A549 (cell line): ENCODE measurements around the gene UBE2D1. TPM values are rescaled to one million over a fixed set of nuclear protein-coding genes. Genes with fewer than 3 reads are reported as not detected.

Experiments used
- ATAC-seq, 2 experiments: fragments of 200-7000 bp in 1 of 2; fragments of >200 bp in 1 of 2; cut with Nextera tagmentation in 1 of 2; cut with Tn5 transposase in 1 of 2; 3 replicates each; pipeline versions ENCODE4 v1.8.0 to v1.9.1; 2018 to 2020; ENCODE audit warnings: mild to moderate bottlenecking in 1 of 2, moderate library complexity in 1 of 2
- CTCF ChIA-PET: fragments of 300-600 bp; sonication (Branson Sonifier 250); formaldehyde crosslinking; extraction: SDS; loops from one replicate; lab custom pipeline; 2021; ENCODE audit warnings: antibody characterized with exemption, inconsistent platforms; lab: Yijun Ruan, JAX
- POLR2A ChIA-PET: fragments of 350-600 bp; formaldehyde crosslinking; extraction: SDS; loops from one replicate; lab custom pipeline; 2021; ENCODE audit warnings: antibody characterized with exemption, inconsistent platforms; lab: Yijun Ruan, JAX
- DNase-seq, 2 experiments: peaks; one replicate each; pipeline versions ENCODE4 v3.0.0 to v3.0.0-alpha.2; 2011 to 2016; ENCODE audit warnings: low read depth in 1 of 2, low spot score in 1 of 2
- FAIRE-seq: peaks from 2 replicates; lab custom pipeline; 2011; peaks lifted over from hg19 to GRCh38; lab: Jason Lieb, UNC
- H3K27ac ChIP-seq, 2 experiments: fragments of >200 bp; sonication (Bioruptor Twin); formaldehyde crosslinking; 3 replicates each; pipeline ENCODE4 v1.5.1; 2016 to 2017
- H3K4me1 ChIP-seq: fragments of >200 bp; sonication (Bioruptor Twin); formaldehyde crosslinking; 3 replicates; pipeline ENCODE4 v1.6.1; 2016
- H3K4me2 ChIP-seq: fragments of >200 bp; sonication (Bioruptor Twin); formaldehyde crosslinking; 3 replicates; pipeline ENCODE4 v1.6.1; 2016
- H3K4me3 ChIP-seq: fragments of >200 bp; sonication (Bioruptor Twin); formaldehyde crosslinking; 3 replicates; pipeline ENCODE4 v1.5.1; 2016
- H3K9me3 ChIP-seq: fragments of >200 bp; sonication (Bioruptor Twin); formaldehyde crosslinking; 3 replicates; pipeline ENCODE4 v1.6.1; 2016
- BHLHE40 ChIP-seq: IDR thresholded peaks from 2 replicates; pipeline ENCODE4 v1.6.1; 2012; ENCODE audit warnings: low read depth, low read length, inconsistent platforms
- CBX2 ChIP-seq: fragments of 200-600 bp; sonication (generic); IDR thresholded peaks from 2 replicates; pipeline ENCODE4 v1.6.1; 2016; ENCODE audit warnings: low read depth, mild to moderate bottlenecking, borderline replicate concordance
- EHF ChIP-seq: fragments of 250-450 bp; sonication (Bioruptor Pico); IDR thresholded peaks from 2 replicates; pipeline ENCODE4 v1.5.0; 2020; ENCODE audit warnings: mild to moderate bottlenecking
- EP300 ChIP-seq, 2 experiments: fragments of >200 bp; sonication (Bioruptor Twin); formaldehyde crosslinking; IDR thresholded peaks; 2 replicates in 1 of 2; 3 replicates in 1 of 2; pipeline ENCODE4 v1.6.1; 2016 to 2017
- FOXS1 ChIP-seq: fragments of 250-450 bp; sonication (Bioruptor Pico); IDR thresholded peaks from 2 replicates; pipeline ENCODE4 v1.5.0; 2020; ENCODE audit warnings: mild to moderate bottlenecking, moderate library complexity
- HDAC2 ChIP-seq: fragments of 200-600 bp; sonication (generic); IDR thresholded peaks from 2 replicates; pipeline ENCODE4 v1.6.1; 2016
- HEYL ChIP-seq: fragments of 250-450 bp; sonication (Bioruptor Pico); IDR thresholded peaks from 2 replicates; pipeline ENCODE4 v1.8.0; 2021; ENCODE audit warnings: mild to moderate bottlenecking, moderate library complexity
- HOXB13 ChIP-seq: fragments of 250-450 bp; sonication (Bioruptor Pico); IDR thresholded peaks from 2 replicates; pipeline ENCODE4 v1.5.0; 2020; ENCODE audit warnings: low read depth, mild to moderate bottlenecking, moderate library complexity
- KDM1A ChIP-seq: fragments of 200-600 bp; sonication (generic); IDR thresholded peaks from 2 replicates; pipeline ENCODE4 v1.6.1; 2016; ENCODE audit warnings: low read depth, mild to moderate bottlenecking
- MAFK ChIP-seq: fragments of 450-650 bp; IDR thresholded peaks from 2 replicates; pipeline ENCODE4 v1.6.1; 2014; ENCODE audit not compliant: partially characterized antibody
- NR3C1 ChIP-seq: fragments of >200 bp; sonication (Bioruptor Twin); formaldehyde crosslinking; IDR thresholded peaks from 3 replicates; pipeline ENCODE4 v1.6.1; 2017
- PHF8 ChIP-seq: fragments of 200-600 bp; sonication (generic); IDR thresholded peaks from 2 replicates; pipeline ENCODE4 v1.6.1; 2016; ENCODE audit warnings: low read depth, mild to moderate bottlenecking, antibody characterized with exemption, moderate library complexity, borderline replicate concordance
- POLR2AphosphoS2 ChIP-seq: conservative IDR thresholded peaks from 2 replicates; pipeline ENCODE4 v1.6.1; 2012; ENCODE audit warnings: low read length, improper control_type of control experiment, inconsistent platforms
- RAD21 ChIP-seq, 2 experiments: fragments of >200 bp in 1 of 2; sonication (Bioruptor Twin) in 1 of 2; formaldehyde crosslinking in 1 of 2; IDR thresholded peaks in 1 of 2; conservative IDR thresholded peaks in 1 of 2; 2 replicates in 1 of 2; 3 replicates in 1 of 2; pipeline ENCODE4 v1.6.1; 2012 to 2018; ENCODE audit warnings: inconsistent platforms in 1 of 2
- RFX5 ChIP-seq: fragments of 450-650 bp; IDR thresholded peaks from 2 replicates; pipeline ENCODE4 v1.7.1; 2014; ENCODE audit warnings: antibody characterized with exemption, mild to moderate bottlenecking, moderate library complexity
- SMC3 ChIP-seq: fragments of >200 bp; sonication (Bioruptor Twin); formaldehyde crosslinking; IDR thresholded peaks from 3 replicates; pipeline ENCODE4 v1.6.1; 2018; ENCODE audit warnings: inconsistent platforms
- ZC3H11A ChIP-seq: fragments of 450-650 bp; IDR thresholded peaks from 2 replicates; pipeline ENCODE4 v1.6.1; 2014; ENCODE audit warnings: antibody characterized with exemption, mild to moderate bottlenecking
- ZNF302 ChIP-seq: fragments of 250-450 bp; sonication (Bioruptor Pico); IDR thresholded peaks from 2 replicates; pipeline ENCODE4 v1.9.0; 2021; ENCODE audit warnings: inconsistent platforms, mild to moderate bottlenecking, moderate library complexity
- WGBS: methylation state at CpG from one replicate; pipeline ENCODE4 v1.1.6; 2017; ENCODE audit errors: missing lambda C conversion rate; 5-methylcytosine and 5-hydroxymethylcytosine counted together
- polyA plus RNA-seq, 4 experiments: library from polyadenylated mRNA; depleted of rRNA in 3 of 4; stranded (reverse); fragments of >200 nt; fragmentation: RNase III in 1 of 4; extraction: RNeasy Plus Mini Kit Qiagen cat#74134 plus additional on column Dnase treatment in 1 of 4; gene quantifications; 2 replicates in 3 of 4; 3 replicates in 1 of 4; pipeline ENCODE4 v1.2.3, GENCODE V29; 2011 to 2017
- TF ChIP-seq, protein P1 (sequence below): fragments of >200 bp; sonication (Bioruptor Twin); formaldehyde crosslinking; IDR thresholded peaks from 3 replicates; pipeline ENCODE4 v1.5.1; 2016
- TF ChIP-seq, protein P2 (sequence below): IDR thresholded peaks from 2 replicates; pipeline ENCODE4 v1.6.1; 2012
- TF ChIP-seq, protein P3 (sequence below): fragments of 250-450 bp; sonication (Bioruptor Pico); IDR thresholded peaks from 2 replicates; pipeline ENCODE4 v1.5.0; 2021; ENCODE audit warnings: mild to moderate bottlenecking, moderate library complexity, borderline replicate concordance
- TF ChIP-seq, protein P4 (sequence below): fragments of 150-350 bp; IDR thresholded peaks from 2 replicates; pipeline ENCODE4 v1.6.1; 2014; ENCODE audit warnings: low read depth, mild to moderate bottlenecking, low read length
- TF ChIP-seq, protein P5 (sequence below): fragments of >200 bp; sonication (Bioruptor Twin); formaldehyde crosslinking; IDR thresholded peaks from 2 replicates; pipeline ENCODE4 v1.6.1; 2016

UBE2D1 gene
- polyA plus RNA-seq, 2 of the 4 experiments (the other 2 are of a cell fraction), result 18.1 to 40.5 TPM

DNA sequence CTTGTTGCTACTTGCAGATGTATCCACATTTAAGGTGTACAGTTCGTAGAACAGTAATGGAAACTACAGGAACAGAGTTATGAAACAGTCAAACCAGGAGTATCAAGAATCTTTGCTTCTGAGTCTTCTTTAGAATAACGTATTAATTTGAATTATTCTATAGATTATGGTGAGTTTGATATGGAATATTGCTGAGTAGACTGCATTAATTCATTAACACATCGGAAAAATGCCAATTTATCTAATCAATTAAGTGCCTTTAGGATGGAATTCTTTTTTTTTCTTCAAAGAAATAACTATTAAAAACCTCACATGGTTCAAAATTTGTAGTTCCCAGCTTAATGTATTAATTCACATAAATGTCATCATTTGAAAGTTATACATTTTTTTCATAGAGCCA is 54.2 kb downstream of the UBE2D1 start:
- ATAC-seq (no peak), FAIRE-seq (no peak), DNase-seq (no peak)
- WGBS, result 91% methylated on average over 3 of the region's 3 CpGs
- H3K4me2 ChIP-seq, result no peak overlapping the region
- peak; percentile 2 for TF ChIP-seq MAFK
- TF ChIP-seq POLR2AphosphoS2, result no peak
- ChIA-PET CTCF (interaction anchor here (1.1 kb wide), 1 partner anchor 25 kb away, joined by 3 read pairs; no protein-coding TSS in a partner anchor), POLR2A (no interaction called here)
- H3K27ac ChIP-seq, result no peak overlapping the region
- H3K9me3 ChIP-seq, result no peaks in the 10 kb centered on the region
- H3K4me3 ChIP-seq, result no peak overlapping the region
- peaks cover 16% of the 10 kb centered on the region; the same call in 2 of the 3 replicates for H3K4me1 ChIP-seq

DNA sequence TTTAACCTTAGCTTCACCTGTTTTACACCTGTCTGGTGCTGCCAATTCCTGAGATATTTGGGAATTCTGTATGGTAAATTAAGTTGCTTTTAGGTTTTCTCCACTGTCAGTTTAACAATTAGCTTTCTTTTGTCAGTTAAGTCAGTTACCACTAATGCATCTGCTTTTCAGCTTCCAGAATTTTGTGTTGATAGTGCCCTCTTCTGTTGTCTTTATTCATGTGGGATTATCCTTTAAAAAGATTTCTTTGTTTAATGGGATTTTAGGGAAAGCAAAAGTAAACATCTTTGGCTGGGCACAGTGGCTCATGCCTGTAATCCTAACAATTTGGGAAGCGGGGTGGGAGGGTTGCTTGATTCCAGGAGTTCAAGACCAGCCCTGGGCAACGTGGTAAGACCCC is 58.5 kb downstream of the UBE2D1 start:
- ATAC-seq (no peak; a peak in 1 of 6 replicates), FAIRE-seq (no peak), DNase-seq (no peak)
- Histone ChIP-seq H3K4me1 (no peaks in the 10 kb centered on the region), H3K9me3 (no peaks in the 10 kb centered on the region), H3K27ac (no peak overlapping the region), H3K4me3 (no peak overlapping the region), H3K4me2 (no peak overlapping the region)
- ChIA-PET POLR2A (interaction anchor here (0.7 to 1.0 kb wide), 2 partner anchors 58 to 239 kb away, joined by 3 read pairs; no protein-coding TSS in a partner anchor), CTCF (interaction anchor here (1.1 to 2.8 kb wide), 4 partner anchors 9 to 215 kb away, joined by 3 to 14 read pairs (median 4); no protein-coding TSS in a partner anchor)
- TF ChIP-seq, protein P1, sequence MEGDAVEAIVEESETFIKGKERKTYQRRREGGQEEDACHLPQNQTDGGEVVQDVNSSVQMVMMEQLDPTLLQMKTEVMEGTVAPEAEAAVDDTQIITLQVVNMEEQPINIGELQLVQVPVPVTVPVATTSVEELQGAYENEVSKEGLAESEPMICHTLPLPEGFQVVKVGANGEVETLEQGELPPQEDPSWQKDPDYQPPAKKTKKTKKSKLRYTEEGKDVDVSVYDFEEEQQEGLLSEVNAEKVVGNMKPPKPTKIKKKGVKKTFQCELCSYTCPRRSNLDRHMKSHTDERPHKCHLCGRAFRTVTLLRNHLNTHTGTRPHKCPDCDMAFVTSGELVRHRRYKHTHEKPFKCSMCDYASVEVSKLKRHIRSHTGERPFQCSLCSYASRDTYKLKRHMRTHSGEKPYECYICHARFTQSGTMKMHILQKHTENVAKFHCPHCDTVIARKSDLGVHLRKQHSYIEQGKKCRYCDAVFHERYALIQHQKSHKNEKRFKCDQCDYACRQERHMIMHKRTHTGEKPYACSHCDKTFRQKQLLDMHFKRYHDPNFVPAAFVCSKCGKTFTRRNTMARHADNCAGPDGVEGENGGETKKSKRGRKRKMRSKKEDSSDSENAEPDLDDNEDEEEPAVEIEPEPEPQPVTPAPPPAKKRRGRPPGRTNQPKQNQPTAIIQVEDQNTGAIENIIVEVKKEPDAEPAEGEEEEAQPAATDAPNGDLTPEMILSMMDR, result 0 out of 3 replicates have a peak, but pooled peaks have one; percentile 19
- TF ChIP-seq HOXB13, result no peak
- no peak for TF ChIP-seq BHLHE40
- TF ChIP-seq SMC3, result 0 out of 3 replicates have a peak, but pooled peaks have one; percentile 22
- TF ChIP-seq RAD21 (conservative IDR thresholded peaks at IDR 0.05 in 1 of 2, IDR thresholded peaks at IDR 0.05 in 1 of 2), result peak; percentile 18 to 23; a peak in 2 of 5 replicates
- 91% methylated on average over 2 of the region's 2 CpGs for WGBS

DNA sequence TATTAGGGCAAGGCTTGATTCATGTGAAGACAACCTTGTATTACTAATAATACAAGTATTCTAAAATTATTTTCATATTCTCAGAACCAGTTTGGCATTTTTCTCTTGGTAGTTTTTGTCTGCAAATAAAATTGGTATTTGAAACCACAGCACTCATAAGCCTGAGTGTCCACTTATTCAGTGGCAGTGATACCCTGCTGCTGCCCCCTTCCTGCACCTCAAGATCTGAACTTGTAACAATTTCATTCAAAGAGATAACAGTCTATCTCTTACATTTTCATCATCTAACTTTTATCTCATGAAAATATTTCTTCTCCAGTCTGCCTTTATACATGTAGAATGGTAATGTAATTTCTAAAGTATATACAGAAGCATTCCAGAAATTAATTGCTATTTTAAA is 59.7 kb downstream of the UBE2D1 start:
- CTCF ChIA-PET, result interaction anchor here (1.2 to 2.8 kb wide), 2 partner anchors 95 to 216 kb away, joined by 4 to 14 read pairs; no protein-coding TSS in a partner anchor
- no peaks in the 10 kb centered on the region for H3K9me3 ChIP-seq
- TF ChIP-seq HEYL (CRISPR knock-in tag), result no peak
- no peak for TF ChIP-seq PHF8
- TF ChIP-seq, protein P2, sequence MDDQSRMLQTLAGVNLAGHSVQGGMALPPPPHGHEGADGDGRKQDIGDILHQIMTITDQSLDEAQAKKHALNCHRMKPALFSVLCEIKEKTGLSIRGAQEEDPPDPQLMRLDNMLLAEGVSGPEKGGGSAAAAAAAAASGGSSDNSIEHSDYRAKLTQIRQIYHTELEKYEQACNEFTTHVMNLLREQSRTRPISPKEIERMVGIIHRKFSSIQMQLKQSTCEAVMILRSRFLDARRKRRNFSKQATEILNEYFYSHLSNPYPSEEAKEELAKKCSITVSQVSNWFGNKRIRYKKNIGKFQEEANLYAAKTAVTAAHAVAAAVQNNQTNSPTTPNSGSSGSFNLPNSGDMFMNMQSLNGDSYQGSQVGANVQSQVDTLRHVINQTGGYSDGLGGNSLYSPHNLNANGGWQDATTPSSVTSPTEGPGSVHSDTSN, result no peak
- TF ChIP-seq, protein P3, sequence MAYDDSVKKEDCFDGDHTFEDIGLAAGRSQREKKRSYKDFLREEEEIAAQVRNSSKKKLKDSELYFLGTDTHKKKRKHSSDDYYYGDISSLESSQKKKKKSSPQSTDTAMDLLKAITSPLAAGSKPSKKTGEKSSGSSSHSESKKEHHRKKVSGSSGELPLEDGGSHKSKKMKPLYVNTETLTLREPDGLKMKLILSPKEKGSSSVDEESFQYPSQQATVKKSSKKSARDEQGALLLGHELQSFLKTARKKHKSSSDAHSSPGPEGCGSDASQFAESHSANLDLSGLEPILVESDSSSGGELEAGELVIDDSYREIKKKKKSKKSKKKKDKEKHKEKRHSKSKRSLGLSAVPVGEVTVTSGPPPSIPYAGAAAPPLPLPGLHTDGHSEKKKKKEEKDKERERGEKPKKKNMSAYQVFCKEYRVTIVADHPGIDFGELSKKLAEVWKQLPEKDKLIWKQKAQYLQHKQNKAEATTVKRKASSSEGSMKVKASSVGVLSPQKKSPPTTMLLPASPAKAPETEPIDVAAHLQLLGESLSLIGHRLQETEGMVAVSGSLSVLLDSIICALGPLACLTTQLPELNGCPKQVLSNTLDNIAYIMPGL (CRISPR knock-in tag), result no peak
- no peak for TF ChIP-seq EP300 (IDR thresholded peaks at IDR 0.05)
- TF ChIP-seq, protein P4, sequence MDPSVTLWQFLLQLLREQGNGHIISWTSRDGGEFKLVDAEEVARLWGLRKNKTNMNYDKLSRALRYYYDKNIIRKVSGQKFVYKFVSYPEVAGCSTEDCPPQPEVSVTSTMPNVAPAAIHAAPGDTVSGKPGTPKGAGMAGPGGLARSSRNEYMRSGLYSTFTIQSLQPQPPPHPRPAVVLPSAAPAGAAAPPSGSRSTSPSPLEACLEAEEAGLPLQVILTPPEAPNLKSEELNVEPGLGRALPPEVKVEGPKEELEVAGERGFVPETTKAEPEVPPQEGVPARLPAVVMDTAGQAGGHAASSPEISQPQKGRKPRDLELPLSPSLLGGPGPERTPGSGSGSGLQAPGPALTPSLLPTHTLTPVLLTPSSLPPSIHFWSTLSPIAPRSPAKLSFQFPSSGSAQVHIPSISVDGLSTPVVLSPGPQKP, result no peak
- TF ChIP-seq, protein P5, sequence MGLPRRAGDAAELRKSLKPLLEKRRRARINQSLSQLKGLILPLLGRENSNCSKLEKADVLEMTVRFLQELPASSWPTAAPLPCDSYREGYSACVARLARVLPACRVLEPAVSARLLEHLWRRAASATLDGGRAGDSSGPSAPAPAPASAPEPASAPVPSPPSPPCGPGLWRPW, result no peak
- no peak for TF ChIP-seq ZC3H11A
- TF ChIP-seq EHF (CRISPR knock-in tag), result no peak
- TF ChIP-seq ZNF302 (CRISPR knock-in tag), result no peak
- TF ChIP-seq BHLHE40, result no peak
- TF ChIP-seq NR3C1, result no peak
- TF ChIP-seq HDAC2, result no peak
- TF ChIP-seq FOXS1 (CRISPR knock-in tag), result no peak
- no peak for TF ChIP-seq CBX2
- TF ChIP-seq HOXB13, result no peak
- TF ChIP-seq KDM1A, result no peak
- no peak for TF ChIP-seq RFX5
- TF ChIP-seq, all 56 proteins: peak for 0
- no peak overlapping the region for H3K27ac ChIP-seq
- no peak for FAIRE-seq
- no peak for DNase-seq
- POLR2A ChIA-PET, result no interaction called here
- 0 out of 3 replicates have a peak, but pooled peaks cover 4% of the 10 kb centered on the region for H3K4me1 ChIP-seq
- ATAC-seq, result no peak
- H3K4me2 ChIP-seq, result no peak overlapping the region
- no peak overlapping the region for H3K4me3 ChIP-seq
